ES-I3 (cell line): ENCODE measurements around the gene MACROD2.

Source experiments
- H3K36me3 ChIP-seq: 2 replicates; pipeline ENCODE4 v1.6.1; 2013; ENCODE audit warnings: mild to moderate bottlenecking, low read length, control low read depth, moderate library complexity; ENCODE audit not compliant: insufficient read depth
- H3K4me1 ChIP-seq: 2 replicates; pipeline ENCODE4 v1.6.1; 2013; ENCODE audit warnings: mild to moderate bottlenecking, control low read depth, low read length; ENCODE audit not compliant: insufficient read depth
- H3K9ac ChIP-seq: 2 replicates; pipeline ENCODE4 v1.6.1; 2013; ENCODE audit warnings: low read depth, mild to moderate bottlenecking, low read length, moderate library complexity
- H3K9me3 ChIP-seq: 2 replicates; pipeline ENCODE4 v1.6.1; 2013; ENCODE audit warnings: mild to moderate bottlenecking, low read length, moderate library complexity; ENCODE audit not compliant: control insufficient read depth, insufficient read depth

Gene MACROD2

GRCh38 chr20:14828459-14828858, 833.1 kb downstream of the MACROD2 start:
- H3K36me3 ChIP-seq: no peaks in the 10 kb centered on the region
- no peaks in the 10 kb centered on the region for H3K9me3 ChIP-seq
- no peak overlapping the region for H3K9ac ChIP-seq
- H3K4me1 ChIP-seq: no peaks in the 10 kb centered on the region

GRCh38 chr20:14829906-14830305, 834.6 kb downstream of the MACROD2 start:
- H3K9me3 ChIP-seq: no peaks in the 10 kb centered on the region
- H3K9ac ChIP-seq: no peak overlapping the region
- no peaks in the 10 kb centered on the region for H3K36me3 ChIP-seq
- H3K4me1 ChIP-seq: peaks cover 2% of the 10 kb centered on the region; the same call in 1 of the 2 replicates

- Histone ChIP-seq H3K9me3 (no peaks in the 10 kb centered on the region), H3K4me1 (peaks cover 2% of the 10 kb centered on the region; the same call in 1 of the 2 replicates)
Measured at GRCh38 chr20:14830466-14830865, 835.1 kb downstream of the MACROD2 start.

GRCh38 chr20:14830899-14831298, 835.6 kb downstream of the MACROD2 start:
- Histone ChIP-seq H3K36me3 (no peaks in the 10 kb centered on the region), H3K9me3 (no peaks in the 10 kb centered on the region), H3K4me1 (peaks cover 2% of the 10 kb centered on the region; the same call in 1 of the 2 replicates), H3K9ac (no peak overlapping the region)

More at GRCh38 chr20:14830466-14830865, 835.1 kb downstream of the MACROD2 start:
- Histone ChIP-seq H3K9ac (no peak overlapping the region), H3K36me3 (no peaks in the 10 kb centered on the region)

- Histone ChIP-seq H3K36me3 (no peaks in the 10 kb centered on the region), H3K9me3 (no peaks in the 10 kb centered on the region), H3K4me1 (peaks cover 2% of the 10 kb centered on the region; the same call in 1 of the 2 replicates), H3K9ac (no peak overlapping the region)
Measured at GRCh38 chr20:14832630-14833029, 837.3 kb downstream of the MACROD2 start.

- no peaks in the 10 kb centered on the region for H3K9me3 ChIP-seq
- peaks cover 2% of the 10 kb centered on the region; the same call in 1 of the 2 replicates for H3K4me1 ChIP-seq
- H3K9ac ChIP-seq: no peak overlapping the region
- no peaks in the 10 kb centered on the region for H3K36me3 ChIP-seq
Measured at GRCh38 chr20:14838663-14839628, 843.6 kb downstream of the MACROD2 start.

- H3K4me1 ChIP-seq: no peaks in the 10 kb centered on the region
- no peak overlapping the region for H3K9ac ChIP-seq
- no peaks in the 10 kb centered on the region for H3K36me3 ChIP-seq
- no peaks in the 10 kb centered on the region for H3K9me3 ChIP-seq
Measured at GRCh38 chr20:14845199-14846160, 850.2 kb downstream of the MACROD2 start.

GRCh38 chr20:14848806-14849205, 853.5 kb downstream of the MACROD2 start:
- Histone ChIP-seq H3K9me3 (no peaks in the 10 kb centered on the region), H3K36me3 (no peaks in the 10 kb centered on the region), H3K9ac (no peak overlapping the region), H3K4me1 (no peaks in the 10 kb centered on the region)

- H3K4me1 ChIP-seq: no peaks in the 10 kb centered on the region
- H3K9ac ChIP-seq: no peak overlapping the region
- H3K9me3 ChIP-seq: no peaks in the 10 kb centered on the region
- H3K36me3 ChIP-seq: no peaks in the 10 kb centered on the region
Measured at GRCh38 chr20:14853079-14853478, 857.8 kb downstream of the MACROD2 start.

- no peaks in the 10 kb centered on the region for H3K9me3 ChIP-seq
- H3K9ac ChIP-seq: no peak overlapping the region
- H3K4me1 ChIP-seq: no peaks in the 10 kb centered on the region; the same call in 1 of the 2 replicates
- H3K36me3 ChIP-seq: no peaks in the 10 kb centered on the region
Measured at GRCh38 chr20:14855171-14855570, 859.9 kb downstream of the MACROD2 start.

- peaks cover 6% of the 10 kb centered on the region; the same call in 1 of the 2 replicates for H3K4me1 ChIP-seq
- no peaks in the 10 kb centered on the region for H3K9me3 ChIP-seq
- H3K36me3 ChIP-seq: no peaks in the 10 kb centered on the region
- no peak overlapping the region for H3K9ac ChIP-seq
Measured at GRCh38 chr20:14859627-14860026, 864.3 kb downstream of the MACROD2 start.

GRCh38 chr20:14860410-14860814, 865.1 kb downstream of the MACROD2 start:
- no peaks in the 10 kb centered on the region for H3K9me3 ChIP-seq
- peaks cover 6% of the 10 kb centered on the region; the same call in 1 of the 2 replicates for H3K4me1 ChIP-seq
- no peak overlapping the region for H3K9ac ChIP-seq
- no peaks in the 10 kb centered on the region for H3K36me3 ChIP-seq

- Histone ChIP-seq H3K4me1 (peaks cover 6% of the 10 kb centered on the region; the same call in 1 of the 2 replicates), H3K9ac (no peak overlapping the region), H3K9me3 (no peaks in the 10 kb centered on the region), H3K36me3 (no peaks in the 10 kb centered on the region)
Measured at GRCh38 chr20:14861028-14861699, 865.8 kb downstream of the MACROD2 start.

GRCh38 chr20:14865169-14865568, 869.9 kb downstream of the MACROD2 start:
- Histone ChIP-seq H3K4me1 (peaks cover 6% of the 10 kb centered on the region; the same call in 1 of the 2 replicates), H3K9me3 (no peaks in the 10 kb centered on the region), H3K9ac (no peak overlapping the region), H3K36me3 (no peaks in the 10 kb centered on the region)
